NCI-H128 (cell line): ENCODE results near the gene C5orf47.

Source experiments
- DNase-seq: peaks from one replicate; lab custom pipeline; 2025; ENCODE audit not compliant: unreplicated experiment; lab: John Stamatoyannopoulos, UW

The C5orf47 gene

GRCh38 chr5:174022384-174023095, 33.6 kb downstream of the C5orf47 start:
- no peak for DNase-seq

- DNase-seq: no peak
These were observed 41.3 kb downstream of the C5orf47 start for GRCh38 chr5:174030286-174030685.

- DNase-seq: no peak
These were observed 55.7 kb downstream of the C5orf47 start for GRCh38 chr5:174044466-174045254.

- DNase-seq: peak; percentile 42
These were observed 56.6 kb downstream of the C5orf47 start, which contains the start of gene NSG2 for GRCh38 chr5:174045470-174046025. Gene NSG2, plus strand, starts transcription at chr5:174045706. Its CDS starts 1,050 bp downstream, at chr5:174046756.

- no peak for DNase-seq
These were observed 57.6 kb downstream of the C5orf47 start for GRCh38 chr5:174046558-174046957.

GRCh38 chr5:174047472-174048099, 58.6 kb downstream of the C5orf47 start:
- DNase-seq: no peak

GRCh38 chr5:174052636-174053035, 63.7 kb downstream of the C5orf47 start:
- DNase-seq: no peak

- no peak for DNase-seq
These were observed 64.9 kb downstream of the C5orf47 start for GRCh38 chr5:174053905-174054304.
